ENCODE results near the gene C7orf25. TPM values are rescaled to one million over a fixed set of nuclear protein-coding genes. Genes with fewer than 3 reads are reported as not detected.
A peak's percentile ranks its signal among the peaks of the same experiment; 100 is the strongest.

C7orf25 gene
- total and polyA plus RNA-seq, 2 of the 13 experiments (the other 11 are each of a cell fraction or from before 2014, with no cell fraction given), result 0.37 to 1.3 TPM

DNA sequence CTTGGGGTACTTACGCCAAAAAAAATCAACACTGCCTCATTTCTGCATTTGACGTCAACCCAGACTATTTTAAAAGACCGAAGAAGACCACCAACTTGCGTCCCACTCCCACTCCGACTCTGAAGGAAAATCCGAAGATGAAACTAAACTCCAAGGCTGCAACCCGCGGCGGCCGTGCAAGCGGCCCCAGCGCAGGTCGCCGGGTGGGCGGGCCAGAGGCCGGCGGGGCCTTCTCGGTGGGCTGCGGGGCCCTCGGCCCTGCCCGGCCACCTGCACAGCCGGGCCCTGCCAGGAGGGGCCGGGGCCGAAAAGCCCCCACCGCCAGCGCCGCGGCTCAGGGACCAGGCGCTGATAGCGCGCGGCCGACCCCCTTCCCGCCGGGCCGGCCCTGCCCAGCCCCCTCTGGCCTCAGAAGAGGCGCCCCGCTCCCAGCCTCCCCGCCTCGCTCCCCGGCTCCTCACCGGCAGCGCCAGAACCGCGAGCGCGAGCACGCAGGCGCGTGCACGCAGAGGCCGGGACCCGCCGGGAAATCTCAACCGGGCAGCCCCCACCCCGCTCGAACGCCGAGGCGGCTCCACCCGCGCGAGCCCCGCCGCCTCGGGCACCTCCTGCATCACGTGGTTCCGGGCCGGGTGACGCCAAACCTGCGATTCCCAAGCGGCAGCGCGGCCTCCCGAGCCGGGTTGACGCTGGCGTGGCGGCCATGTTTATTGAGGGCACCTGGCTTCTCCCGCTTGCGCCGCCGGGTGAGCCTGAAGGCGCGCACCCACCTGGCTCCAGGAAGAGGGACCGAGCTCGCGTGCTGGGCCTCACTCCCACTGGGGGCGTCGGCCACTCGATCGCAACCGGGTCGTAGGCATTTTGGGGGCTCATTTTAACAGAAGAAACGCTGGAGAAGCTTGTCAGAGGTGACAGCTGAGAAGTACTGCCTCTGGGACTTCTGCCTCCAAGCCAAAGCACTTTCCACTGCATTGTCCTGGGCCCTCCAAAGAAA, at the start of gene C7orf25 (continued):
- TF ChIP-seq, protein P1, sequence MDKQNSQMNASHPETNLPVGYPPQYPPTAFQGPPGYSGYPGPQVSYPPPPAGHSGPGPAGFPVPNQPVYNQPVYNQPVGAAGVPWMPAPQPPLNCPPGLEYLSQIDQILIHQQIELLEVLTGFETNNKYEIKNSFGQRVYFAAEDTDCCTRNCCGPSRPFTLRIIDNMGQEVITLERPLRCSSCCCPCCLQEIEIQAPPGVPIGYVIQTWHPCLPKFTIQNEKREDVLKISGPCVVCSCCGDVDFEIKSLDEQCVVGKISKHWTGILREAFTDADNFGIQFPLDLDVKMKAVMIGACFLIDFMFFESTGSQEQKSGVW (CRISPR knock-in tag; IDR thresholded peaks at IDR 0.05; ENCODE audit: borderline replicate concordance), result no peak
- TF ChIP-seq, protein P2, sequence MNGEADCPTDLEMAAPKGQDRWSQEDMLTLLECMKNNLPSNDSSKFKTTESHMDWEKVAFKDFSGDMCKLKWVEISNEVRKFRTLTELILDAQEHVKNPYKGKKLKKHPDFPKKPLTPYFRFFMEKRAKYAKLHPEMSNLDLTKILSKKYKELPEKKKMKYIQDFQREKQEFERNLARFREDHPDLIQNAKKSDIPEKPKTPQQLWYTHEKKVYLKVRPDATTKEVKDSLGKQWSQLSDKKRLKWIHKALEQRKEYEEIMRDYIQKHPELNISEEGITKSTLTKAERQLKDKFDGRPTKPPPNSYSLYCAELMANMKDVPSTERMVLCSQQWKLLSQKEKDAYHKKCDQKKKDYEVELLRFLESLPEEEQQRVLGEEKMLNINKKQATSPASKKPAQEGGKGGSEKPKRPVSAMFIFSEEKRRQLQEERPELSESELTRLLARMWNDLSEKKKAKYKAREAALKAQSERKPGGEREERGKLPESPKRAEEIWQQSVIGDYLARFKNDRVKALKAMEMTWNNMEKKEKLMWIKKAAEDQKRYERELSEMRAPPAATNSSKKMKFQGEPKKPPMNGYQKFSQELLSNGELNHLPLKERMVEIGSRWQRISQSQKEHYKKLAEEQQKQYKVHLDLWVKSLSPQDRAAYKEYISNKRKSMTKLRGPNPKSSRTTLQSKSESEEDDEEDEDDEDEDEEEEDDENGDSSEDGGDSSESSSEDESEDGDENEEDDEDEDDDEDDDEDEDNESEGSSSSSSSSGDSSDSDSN (CRISPR knock-in tag; IDR thresholded peaks at IDR 0.05), result peak; percentile 82
- TF ChIP-seq FOSL1 (CRISPR knock-in tag; IDR thresholded peaks at IDR 0.05; ENCODE audit: borderline replicate concordance), result no peak
- no peak for TF ChIP-seq GATA4 (IDR thresholded peaks at IDR 0.05; ENCODE audit: borderline replicate concordance, low read depth)
- no peak; the same call in 1 of the 2 replicates for TF ChIP-seq EED (CRISPR knock-in tag; IDR thresholded peaks at IDR 0.05)
- TF ChIP-seq, protein P3, sequence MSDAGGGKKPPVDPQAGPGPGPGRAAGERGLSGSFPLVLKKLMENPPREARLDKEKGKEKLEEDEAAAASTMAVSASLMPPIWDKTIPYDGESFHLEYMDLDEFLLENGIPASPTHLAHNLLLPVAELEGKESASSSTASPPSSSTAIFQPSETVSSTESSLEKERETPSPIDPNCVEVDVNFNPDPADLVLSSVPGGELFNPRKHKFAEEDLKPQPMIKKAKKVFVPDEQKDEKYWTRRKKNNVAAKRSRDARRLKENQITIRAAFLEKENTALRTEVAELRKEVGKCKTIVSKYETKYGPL (CRISPR knock-in tag; IDR thresholded peaks at IDR 0.05), result peak; percentile 30; the same call in 1 of the 2 replicates
- no peak for TF ChIP-seq SMC3 (IDR thresholded peaks at IDR 0.05; ENCODE audit: low read length)
- peak; percentile 78 for TF ChIP-seq ARNT2 (CRISPR knock-in tag; IDR thresholded peaks at IDR 0.05; ENCODE audit: low read depth)
- TF ChIP-seq, protein P4, sequence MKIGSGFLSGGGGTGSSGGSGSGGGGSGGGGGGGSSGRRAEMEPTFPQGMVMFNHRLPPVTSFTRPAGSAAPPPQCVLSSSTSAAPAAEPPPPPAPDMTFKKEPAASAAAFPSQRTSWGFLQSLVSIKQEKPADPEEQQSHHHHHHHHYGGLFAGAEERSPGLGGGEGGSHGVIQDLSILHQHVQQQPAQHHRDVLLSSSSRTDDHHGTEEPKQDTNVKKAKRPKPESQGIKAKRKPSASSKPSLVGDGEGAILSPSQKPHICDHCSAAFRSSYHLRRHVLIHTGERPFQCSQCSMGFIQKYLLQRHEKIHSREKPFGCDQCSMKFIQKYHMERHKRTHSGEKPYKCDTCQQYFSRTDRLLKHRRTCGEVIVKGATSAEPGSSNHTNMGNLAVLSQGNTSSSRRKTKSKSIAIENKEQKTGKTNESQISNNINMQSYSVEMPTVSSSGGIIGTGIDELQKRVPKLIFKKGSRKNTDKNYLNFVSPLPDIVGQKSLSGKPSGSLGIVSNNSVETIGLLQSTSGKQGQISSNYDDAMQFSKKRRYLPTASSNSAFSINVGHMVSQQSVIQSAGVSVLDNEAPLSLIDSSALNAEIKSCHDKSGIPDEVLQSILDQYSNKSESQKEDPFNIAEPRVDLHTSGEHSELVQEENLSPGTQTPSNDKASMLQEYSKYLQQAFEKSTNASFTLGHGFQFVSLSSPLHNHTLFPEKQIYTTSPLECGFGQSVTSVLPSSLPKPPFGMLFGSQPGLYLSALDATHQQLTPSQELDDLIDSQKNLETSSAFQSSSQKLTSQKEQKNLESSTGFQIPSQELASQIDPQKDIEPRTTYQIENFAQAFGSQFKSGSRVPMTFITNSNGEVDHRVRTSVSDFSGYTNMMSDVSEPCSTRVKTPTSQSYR (CRISPR knock-in tag; IDR thresholded peaks at IDR 0.05; ENCODE audit: borderline replicate concordance), result peak; percentile 44; the same call in 1 of the 2 replicates
- TF ChIP-seq ELF3 (CRISPR knock-in tag; IDR thresholded peaks at IDR 0.05), result peak; percentile 53; the same call in 1 of the 2 replicates
- peak; percentile 70; the same call in 1 of the 2 replicates for TF ChIP-seq ZNF556 (CRISPR knock-in tag; IDR thresholded peaks at IDR 0.05; ENCODE audit: borderline replicate concordance)
- 0 out of 2 replicates have a peak, but pooled peaks have one; percentile 65 for TF ChIP-seq ZFAT (CRISPR knock-in tag; conservative IDR thresholded peaks at IDR 0.05)
- TF ChIP-seq, protein P5, sequence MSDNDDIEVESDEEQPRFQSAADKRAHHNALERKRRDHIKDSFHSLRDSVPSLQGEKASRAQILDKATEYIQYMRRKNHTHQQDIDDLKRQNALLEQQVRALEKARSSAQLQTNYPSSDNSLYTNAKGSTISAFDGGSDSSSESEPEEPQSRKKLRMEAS (IDR thresholded peaks at IDR 0.05), result peak; percentile 92
- TF ChIP-seq, protein P6, sequence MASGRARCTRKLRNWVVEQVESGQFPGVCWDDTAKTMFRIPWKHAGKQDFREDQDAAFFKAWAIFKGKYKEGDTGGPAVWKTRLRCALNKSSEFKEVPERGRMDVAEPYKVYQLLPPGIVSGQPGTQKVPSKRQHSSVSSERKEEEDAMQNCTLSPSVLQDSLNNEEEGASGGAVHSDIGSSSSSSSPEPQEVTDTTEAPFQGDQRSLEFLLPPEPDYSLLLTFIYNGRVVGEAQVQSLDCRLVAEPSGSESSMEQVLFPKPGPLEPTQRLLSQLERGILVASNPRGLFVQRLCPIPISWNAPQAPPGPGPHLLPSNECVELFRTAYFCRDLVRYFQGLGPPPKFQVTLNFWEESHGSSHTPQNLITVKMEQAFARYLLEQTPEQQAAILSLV (CRISPR knock-in tag; IDR thresholded peaks at IDR 0.05; ENCODE audit: borderline replicate concordance), result peak; percentile 94
- TF ChIP-seq, protein P7, sequence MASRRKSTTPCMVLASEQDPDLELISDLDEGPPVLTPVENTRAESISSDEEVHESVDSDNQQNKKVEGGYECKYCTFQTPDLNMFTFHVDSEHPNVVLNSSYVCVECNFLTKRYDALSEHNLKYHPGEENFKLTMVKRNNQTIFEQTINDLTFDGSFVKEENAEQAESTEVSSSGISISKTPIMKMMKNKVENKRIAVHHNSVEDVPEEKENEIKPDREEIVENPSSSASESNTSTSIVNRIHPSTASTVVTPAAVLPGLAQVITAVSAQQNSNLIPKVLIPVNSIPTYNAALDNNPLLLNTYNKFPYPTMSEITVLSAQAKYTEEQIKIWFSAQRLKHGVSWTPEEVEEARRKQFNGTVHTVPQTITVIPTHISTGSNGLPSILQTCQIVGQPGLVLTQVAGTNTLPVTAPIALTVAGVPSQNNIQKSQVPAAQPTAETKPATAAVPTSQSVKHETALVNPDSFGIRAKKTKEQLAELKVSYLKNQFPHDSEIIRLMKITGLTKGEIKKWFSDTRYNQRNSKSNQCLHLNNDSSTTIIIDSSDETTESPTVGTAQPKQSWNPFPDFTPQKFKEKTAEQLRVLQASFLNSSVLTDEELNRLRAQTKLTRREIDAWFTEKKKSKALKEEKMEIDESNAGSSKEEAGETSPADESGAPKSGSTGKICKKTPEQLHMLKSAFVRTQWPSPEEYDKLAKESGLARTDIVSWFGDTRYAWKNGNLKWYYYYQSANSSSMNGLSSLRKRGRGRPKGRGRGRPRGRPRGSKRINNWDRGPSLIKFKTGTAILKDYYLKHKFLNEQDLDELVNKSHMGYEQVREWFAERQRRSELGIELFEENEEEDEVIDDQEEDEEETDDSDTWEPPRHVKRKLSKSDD (CRISPR knock-in tag; IDR thresholded peaks at IDR 0.05; ENCODE audit: low read depth), result peak; percentile 84
- TF ChIP-seq RARA (CRISPR knock-in tag; IDR thresholded peaks at IDR 0.05), result no peak; the same call in 1 of the 2 replicates
